Esophagus squamous epithelium (tissue), 4 donors: ENCODE results near the gene SCNN1B.

Experiments used
- CTCF ChIP-seq, 6 experiments: fragments of 450-650 bp in 4 of 6; fragments of 200-600 bp in 2 of 6; sonication (generic) in 2 of 6; IDR thresholded peaks; one replicate each; pipeline ENCODE4 v1.5.1; 2016 to 2019; ENCODE audit warnings: antibody characterized with exemption in 6 of 6, mild to moderate bottlenecking in 4 of 6, moderate library complexity in 4 of 6
- POLR2A ChIP-seq, 4 donors: fragments of 450-650 bp; IDR thresholded peaks; one replicate each; pipeline ENCODE4 v1.6.1; 2017; ENCODE audit warnings: antibody characterized with exemption in 4 of 4, mild to moderate bottlenecking in 4 of 4, moderate library complexity in 3 of 4

- TF ChIP-seq CTCF (IDR thresholded peaks at IDR 0.05) (no peak), POLR2A (IDR thresholded peaks at IDR 0.05) (no peak)
These were observed 99.0 kb downstream of the SCNN1B start for GRCh38 chr16:23401139-23401538.
